Bronchial epithelial cell (primary cell): ENCODE data around the gene MGAT5. TPM values are rescaled to one million over a fixed set of nuclear protein-coding genes. Genes with fewer than 3 reads are reported as not detected.
A peak's percentile ranks its signal among the peaks of the same experiment; 100 is the strongest.

Source experiments
- DNase-seq: peaks from one replicate; pipeline ENCODE4 v3.0.0-alpha.2; 2010; ENCODE audit warnings: low read depth
- FAIRE-seq: peaks from 2 replicates; lab custom pipeline; 2011; peaks lifted over from hg19 to GRCh38; lab: Jason Lieb, UNC
- H3K27me3 ChIP-seq: 2 replicates; pipeline ENCODE4 v1.5.1; 2011; ENCODE audit warnings: low read length; ENCODE audit not compliant: control insufficient read depth, insufficient read depth
- H3K36me3 ChIP-seq: 2 replicates; pipeline ENCODE4 v1.5.1; 2011; ENCODE audit warnings: low read length; ENCODE audit not compliant: control insufficient read depth, insufficient read depth
- H3K4me3 ChIP-seq: 2 replicates; pipeline ENCODE4 v1.5.1; 2011; ENCODE audit warnings: mild to moderate bottlenecking, low read depth, low read length, control low read depth
- total RNA-seq: library from RNA; depleted of rRNA; stranded (reverse); fragments of >200 nt; gene quantifications from 2 replicates; pipeline ENCODE4 v1.2.1, GENCODE V29; 2014
- TF ChIP-seq, protein P1 (sequence below): IDR thresholded peaks from 2 replicates; pipeline ENCODE4 v1.5.1; 2011; ENCODE audit warnings: mild to moderate bottlenecking, moderate library complexity, low read length, control low read depth, inconsistent platforms; ENCODE audit not compliant: insufficient read depth, severe bottlenecking

MGAT5 gene
- total RNA-seq, 1 donor from 2014 or later, result 48.7 TPM

DNA sequence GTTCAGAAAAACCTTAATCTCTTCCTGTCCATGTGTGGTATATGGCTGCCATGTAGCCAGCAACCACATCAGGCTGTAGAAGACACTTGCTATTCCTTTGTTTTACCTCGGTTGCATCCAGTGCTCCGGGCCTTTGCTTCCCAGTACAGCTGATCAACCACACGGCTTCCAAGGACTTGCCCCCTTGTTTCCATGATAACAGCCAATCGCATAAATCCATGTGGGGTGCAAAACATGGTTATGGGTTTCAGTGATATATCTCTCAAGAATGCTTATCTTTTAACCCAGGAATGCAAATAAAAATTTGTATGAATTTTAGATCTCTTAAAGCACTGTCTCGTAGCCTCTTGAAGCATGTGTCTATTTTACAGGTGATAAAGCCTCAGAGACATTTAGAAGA, 118.3 kb downstream of the MGAT5 start:
- no peaks in the 10 kb centered on the region for H3K36me3 ChIP-seq
- DNase-seq (no peak), FAIRE-seq (no peak)
- no peak overlapping the region for H3K4me3 ChIP-seq
- TF ChIP-seq, protein P1, sequence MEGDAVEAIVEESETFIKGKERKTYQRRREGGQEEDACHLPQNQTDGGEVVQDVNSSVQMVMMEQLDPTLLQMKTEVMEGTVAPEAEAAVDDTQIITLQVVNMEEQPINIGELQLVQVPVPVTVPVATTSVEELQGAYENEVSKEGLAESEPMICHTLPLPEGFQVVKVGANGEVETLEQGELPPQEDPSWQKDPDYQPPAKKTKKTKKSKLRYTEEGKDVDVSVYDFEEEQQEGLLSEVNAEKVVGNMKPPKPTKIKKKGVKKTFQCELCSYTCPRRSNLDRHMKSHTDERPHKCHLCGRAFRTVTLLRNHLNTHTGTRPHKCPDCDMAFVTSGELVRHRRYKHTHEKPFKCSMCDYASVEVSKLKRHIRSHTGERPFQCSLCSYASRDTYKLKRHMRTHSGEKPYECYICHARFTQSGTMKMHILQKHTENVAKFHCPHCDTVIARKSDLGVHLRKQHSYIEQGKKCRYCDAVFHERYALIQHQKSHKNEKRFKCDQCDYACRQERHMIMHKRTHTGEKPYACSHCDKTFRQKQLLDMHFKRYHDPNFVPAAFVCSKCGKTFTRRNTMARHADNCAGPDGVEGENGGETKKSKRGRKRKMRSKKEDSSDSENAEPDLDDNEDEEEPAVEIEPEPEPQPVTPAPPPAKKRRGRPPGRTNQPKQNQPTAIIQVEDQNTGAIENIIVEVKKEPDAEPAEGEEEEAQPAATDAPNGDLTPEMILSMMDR, result no peak
- H3K27me3 ChIP-seq, result no peaks in the 10 kb centered on the region

DNA sequence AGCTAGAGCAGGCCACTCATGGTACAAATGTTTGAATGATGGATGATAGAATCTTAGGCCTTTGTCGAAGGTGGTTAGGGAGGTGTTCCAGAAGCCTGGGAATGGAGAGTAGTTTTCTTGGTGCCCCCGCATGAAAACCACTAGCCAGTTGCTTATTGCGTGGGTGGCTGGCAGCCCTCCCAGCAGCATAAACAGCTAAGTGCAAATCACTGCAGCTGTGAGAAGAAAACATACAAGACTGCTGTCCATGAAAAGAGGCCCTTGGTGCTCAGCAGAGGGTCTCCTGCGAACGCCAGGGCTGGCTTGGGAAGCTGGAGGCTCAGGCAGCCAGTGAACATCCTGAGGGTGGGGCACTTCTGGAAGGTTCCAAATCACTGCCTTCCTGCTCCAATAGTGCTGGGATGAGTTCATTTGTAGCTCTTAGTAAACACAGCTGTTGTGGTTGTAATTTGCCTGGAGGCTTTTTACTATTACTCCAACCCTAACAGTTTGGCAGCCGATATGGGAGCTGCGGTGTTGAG, 118.8 kb downstream of the MGAT5 start:
- DNase-seq (peak; percentile 64), FAIRE-seq (no peak)
- Histone ChIP-seq H3K36me3 (no peaks in the 10 kb centered on the region), H3K27me3 (no peaks in the 10 kb centered on the region), H3K4me3 (no peak overlapping the region)
- TF ChIP-seq, protein P1, result no peak

DNA sequence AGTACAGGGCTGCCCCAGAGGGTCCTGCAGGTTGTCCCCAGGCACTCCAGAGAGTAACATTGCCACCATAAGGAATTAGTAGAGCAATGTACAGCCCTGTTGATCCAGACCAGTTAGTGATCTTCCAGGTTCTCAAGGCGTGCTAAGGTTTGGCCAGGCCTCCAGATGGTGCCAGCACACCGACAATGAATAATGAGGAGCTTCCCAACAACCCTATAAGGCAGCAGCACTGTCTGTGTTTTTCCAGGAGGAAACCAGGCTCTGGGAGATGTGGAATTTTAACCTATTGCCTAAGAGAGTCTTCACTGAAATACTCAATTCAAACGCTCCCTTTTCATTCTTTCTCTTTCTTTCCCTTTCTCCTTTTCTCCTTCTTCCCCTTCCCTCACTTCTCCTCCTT, 122.1 kb downstream of the MGAT5 start:
- FAIRE-seq (no peak), DNase-seq (peak; percentile 39)
- Histone ChIP-seq H3K4me3 (no peak overlapping the region), H3K36me3 (no peaks in the 10 kb centered on the region), H3K27me3 (no peaks in the 10 kb centered on the region)
- TF ChIP-seq, protein P1, result peak; percentile 56

DNA sequence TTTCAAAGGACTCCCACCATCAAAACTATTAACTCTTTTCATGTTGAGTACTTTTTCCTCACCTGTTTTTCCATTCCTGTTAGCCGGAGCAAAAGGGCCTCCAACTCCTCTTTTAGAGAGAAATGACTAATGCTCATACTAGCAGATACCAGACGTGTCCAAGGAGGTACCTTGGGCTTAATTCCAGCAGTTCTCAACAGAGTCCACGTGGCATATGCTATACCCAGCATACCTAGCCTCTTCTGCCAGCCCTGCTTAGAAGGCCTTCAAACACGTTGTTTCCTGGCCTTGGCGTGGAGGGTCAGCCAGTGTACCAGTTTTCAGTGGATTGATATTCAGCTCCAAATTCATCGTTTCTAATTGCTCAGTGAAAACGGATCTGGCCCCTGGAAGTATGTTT, 123.9 kb downstream of the MGAT5 start:
- DNase-seq (peak; percentile 15), FAIRE-seq (no peak)
- TF ChIP-seq, protein P1, result no peak
- H3K27me3 ChIP-seq, result no peaks in the 10 kb centered on the region
- no peak overlapping the region for H3K4me3 ChIP-seq
- H3K36me3 ChIP-seq, result no peaks in the 10 kb centered on the region

DNA sequence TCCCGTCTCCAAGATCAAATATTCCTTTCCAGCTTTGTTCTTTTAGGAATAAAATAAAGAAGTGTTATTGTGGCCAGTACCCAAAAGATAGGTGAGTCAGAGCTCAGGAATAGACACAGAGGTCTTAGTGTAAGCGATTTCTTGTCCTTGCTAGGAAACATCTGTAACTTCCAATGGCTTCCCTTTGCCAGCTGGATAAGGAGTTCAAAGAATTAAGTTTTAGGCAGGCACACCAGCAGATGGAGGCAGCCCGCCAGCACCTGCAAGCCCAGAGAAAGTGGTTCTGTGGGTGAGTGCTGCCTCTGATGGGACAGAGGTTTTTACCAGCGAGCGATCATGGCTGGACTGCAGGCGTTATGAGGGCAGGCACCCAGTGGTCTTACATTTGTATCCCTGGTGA, 125.4 kb downstream of the MGAT5 start:
- DNase-seq, result no peak
- no peak overlapping the region for H3K4me3 ChIP-seq
- H3K36me3 ChIP-seq, result no peaks in the 10 kb centered on the region
- no peaks in the 10 kb centered on the region for H3K27me3 ChIP-seq
- FAIRE-seq, result no peak
- TF ChIP-seq, protein P1, result no peak

DNA sequence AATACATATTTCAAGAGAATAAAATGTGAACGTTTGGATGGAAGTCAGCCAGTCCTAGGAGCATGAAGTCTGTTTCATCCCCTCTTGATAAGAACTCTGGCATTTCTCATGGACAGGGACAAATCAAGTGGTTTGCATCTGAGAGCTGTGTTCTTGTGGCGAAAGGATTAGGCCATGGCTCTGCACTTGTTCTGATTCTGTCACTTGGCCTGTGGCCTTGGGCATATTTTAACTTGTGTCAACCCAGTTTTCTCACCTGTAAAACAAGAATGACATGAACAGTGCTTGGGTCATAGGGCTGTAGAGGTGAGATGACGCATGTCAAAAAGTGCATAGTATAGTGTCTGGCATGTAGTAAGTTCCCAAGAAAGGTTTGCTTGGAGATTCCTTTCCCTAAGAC, 125.8 kb downstream of the MGAT5 start:
- TF ChIP-seq, protein P1, result no peak
- DNase-seq (no peak), FAIRE-seq (no peak)

More for the DNA sequence above, 125.8 kb downstream of the MGAT5 start:
- Histone ChIP-seq H3K36me3 (no peaks in the 10 kb centered on the region), H3K27me3 (no peaks in the 10 kb centered on the region), H3K4me3 (no peak overlapping the region)
